ENCODE measurements around the gene TCL1B. TPM values are rescaled to one million over a fixed set of nuclear protein-coding genes. Genes with fewer than 3 reads are reported as not detected.
"Not testable (repeated sequence)": the region's sequence is repeated elsewhere in the genome, so short reads cannot be mapped to it uniquely, and the experiment has no call there.

The TCL1B gene
- total RNA-seq, 5 donors from 2014 or later (not counting 1 experiment from before 2014, with no cell fraction given): 0.21 to 2.0 (median 0.70) TPM; not detected in 1

GRCh38 chr14:95665530-95665929, 20.7 kb upstream of the TCL1B start:
- H3K9me3 ChIP-seq; H3K27ac Mint-ChIP-seq; H3K36me3 ChIP-seq (ENCODE audit: control insufficient read depth in 2 of 2, extremely low read depth in 1 of 2, insufficient read depth in 1 of 2, low read length in 1 of 2); H3K9me3 Mint-ChIP-seq; H3K36me3 Mint-ChIP-seq; H3K4me3 Mint-ChIP-seq; H3K4me1 ChIP-seq (ENCODE audit: control insufficient read depth in 1 of 2, extremely low read depth in 1 of 2, insufficient read depth in 2 of 2, low read length in 2 of 2); H3K4me3 ChIP-seq (ENCODE audit: control insufficient read depth in 1 of 2, extremely low read depth in 1 of 2, low read length in 1 of 2); ATAC-seq (replicated peaks in 1 of 4); DNase-seq; H3K27ac ChIP-seq (ENCODE audit: low read length); POLR2A ChIA-PET; H3K4me1 Mint-ChIP-seq: not testable (repeated sequence)
- H3K27me3 Mint-ChIP-seq: peaks cover 16% of the 10 kb centered on the region in 2 donors
- CTCF ChIA-PET: interaction anchor here in 1 of 2 donors (0.6 kb wide), 1 partner anchor 63 kb away, joined by 6 read pairs; no protein-coding TSS in a partner anchor
- peaks cover 0 to 29% of the 10 kb centered on the region in 2 experiments for H3K27me3 ChIP-seq (replicated peaks in 1 of 2; ENCODE audit: control insufficient read depth in 2 of 2, extremely low read depth in 1 of 2, insufficient read depth in 2 of 2, low read length in 1 of 2)
- no CpG with 5 or more reads among the region's 8 CpGs for WGBS (ENCODE audit: insufficient coverage)

GRCh38 chr14:95666450-95666849, 19.8 kb upstream of the TCL1B start:
- ChIA-PET CTCF (no interaction called here), POLR2A (no interaction called here)
- Histone ChIP-seq H3K4me3 (ENCODE audit: control insufficient read depth in 1 of 2, extremely low read depth in 1 of 2, low read length in 1 of 2) (no peak overlapping the region), H3K4me1 (ENCODE audit: control insufficient read depth in 1 of 2, extremely low read depth in 1 of 2, insufficient read depth in 2 of 2, low read length in 2 of 2) (no peaks in the 10 kb centered on the region), H3K27me3 (replicated peaks in 1 of 2; ENCODE audit: control insufficient read depth in 2 of 2, extremely low read depth in 1 of 2, insufficient read depth in 2 of 2, low read length in 1 of 2) (peaks cover 0 to 32% of the 10 kb centered on the region in 2 experiments), H3K9me3 (no peaks in the 10 kb centered on the region), H3K27ac (ENCODE audit: low read length) (no peak overlapping the region), H3K36me3 (ENCODE audit: control insufficient read depth in 2 of 2, extremely low read depth in 1 of 2, insufficient read depth in 1 of 2, low read length in 1 of 2) (no peaks in the 10 kb centered on the region)
- H3K27me3 Mint-ChIP-seq: peaks cover 12 to 16% of the 10 kb centered on the region in 2 donors
- DNase-seq (no peak), ATAC-seq (replicated peaks in 1 of 4) (no peak)
- peaks cover 1 to 10% (median 4%) of the 10 kb centered on the region in 3 donors for H3K4me1 Mint-ChIP-seq
- no peak overlapping the region for H3K4me3 Mint-ChIP-seq
- no peaks in the 10 kb centered on the region for H3K9me3 Mint-ChIP-seq
- H3K27ac Mint-ChIP-seq: no peak overlapping the region
- H3K36me3 Mint-ChIP-seq: no peaks in the 10 kb centered on the region
- WGBS (ENCODE audit: insufficient coverage): 89% methylated on average over 5 of the region's 5 CpGs

- Histone ChIP-seq H3K27ac (ENCODE audit: low read length) (no peak overlapping the region), H3K27me3 (replicated peaks in 1 of 2; ENCODE audit: control insufficient read depth in 2 of 2, extremely low read depth in 1 of 2, insufficient read depth in 2 of 2, low read length in 1 of 2) (peaks cover 0 to 32% of the 10 kb centered on the region in 2 experiments), H3K36me3 (ENCODE audit: control insufficient read depth in 2 of 2, extremely low read depth in 1 of 2, insufficient read depth in 1 of 2, low read length in 1 of 2) (no peaks in the 10 kb centered on the region), H3K4me3 (ENCODE audit: control insufficient read depth in 1 of 2, extremely low read depth in 1 of 2, low read length in 1 of 2) (no peak overlapping the region), H3K4me1 (ENCODE audit: control insufficient read depth in 1 of 2, extremely low read depth in 1 of 2, insufficient read depth in 2 of 2, low read length in 2 of 2) (no peaks in the 10 kb centered on the region), H3K9me3 (no peaks in the 10 kb centered on the region)
- CTCF ChIA-PET: no interaction called here
- Mint-ChIP-seq H3K27me3 (peaks cover 14 to 18% of the 10 kb centered on the region in 2 donors), H3K9me3 (no peaks in the 10 kb centered on the region), H3K4me3 (no peak overlapping the region), H3K4me1 (peaks cover 1 to 8% (median 4%) of the 10 kb centered on the region in 3 donors), H3K36me3 (no peaks in the 10 kb centered on the region), H3K27ac (no peak overlapping the region)
- DNase-seq (no peak), ATAC-seq (replicated peaks in 1 of 4) (no peak)
- POLR2A ChIA-PET: no interaction called here
- 13% methylated on average over 1 of the region's 3 CpGs for WGBS (ENCODE audit: insufficient coverage)
These were observed 19.0 kb upstream of the TCL1B start for GRCh38 chr14:95667249-95667693.

GRCh38 chr14:95668235-95668772, 17.9 kb upstream of the TCL1B start:
- Mint-ChIP-seq H3K36me3 (no peaks in the 10 kb centered on the region), H3K27ac (no peak overlapping the region), H3K4me3 (no peak overlapping the region), H3K9me3 (no peaks in the 10 kb centered on the region), H3K27me3 (peaks cover 14 to 18% of the 10 kb centered on the region in 2 donors), H3K4me1 (peaks cover 0 to 3% (median 0%) of the 10 kb centered on the region in 3 donors)
- no peak for DNase-seq
- POLR2A ChIA-PET: no interaction called here
- no peaks in the 10 kb centered on the region for H3K9me3 ChIP-seq
- peaks cover 0 to 38% of the 10 kb centered on the region in 2 experiments for H3K27me3 ChIP-seq (replicated peaks in 1 of 2; ENCODE audit: control insufficient read depth in 2 of 2, extremely low read depth in 1 of 2, insufficient read depth in 2 of 2, low read length in 1 of 2)
- no peak overlapping the region for H3K4me3 ChIP-seq (ENCODE audit: control insufficient read depth in 1 of 2, extremely low read depth in 1 of 2, low read length in 1 of 2)
- 85% methylated on average over 8 of the region's 10 CpGs for WGBS (ENCODE audit: insufficient coverage)
- H3K36me3 ChIP-seq (ENCODE audit: control insufficient read depth in 2 of 2, extremely low read depth in 1 of 2, insufficient read depth in 1 of 2, low read length in 1 of 2): no peaks in the 10 kb centered on the region
- CTCF ChIA-PET: no interaction called here
- no peaks in the 10 kb centered on the region for H3K4me1 ChIP-seq (ENCODE audit: control insufficient read depth in 1 of 2, extremely low read depth in 1 of 2, insufficient read depth in 2 of 2, low read length in 2 of 2)
- H3K27ac ChIP-seq (ENCODE audit: low read length): no peak overlapping the region
- no peak for ATAC-seq (replicated peaks in 1 of 4)

GRCh38 chr14:95674613-95675012, 11.6 kb upstream of the TCL1B start:
- Mint-ChIP-seq H3K4me1 (no peaks in the 10 kb centered on the region), H3K36me3 (no peaks in the 10 kb centered on the region), H3K27ac (no peak overlapping the region), H3K27me3 (peaks cover 36 to 40% of the 10 kb centered on the region in 2 donors), H3K4me3 (no peak overlapping the region), H3K9me3 (no peaks in the 10 kb centered on the region)
- Histone ChIP-seq H3K9me3 (no peaks in the 10 kb centered on the region), H3K4me1 (ENCODE audit: control insufficient read depth in 1 of 2, extremely low read depth in 1 of 2, insufficient read depth in 2 of 2, low read length in 2 of 2) (no peaks in the 10 kb centered on the region), H3K27ac (ENCODE audit: low read length) (no peak overlapping the region), H3K36me3 (ENCODE audit: control insufficient read depth in 2 of 2, extremely low read depth in 1 of 2, insufficient read depth in 1 of 2, low read length in 1 of 2) (no peaks in the 10 kb centered on the region), H3K4me3 (ENCODE audit: control insufficient read depth in 1 of 2, extremely low read depth in 1 of 2, low read length in 1 of 2) (no peak overlapping the region), H3K27me3 (replicated peaks in 1 of 2; ENCODE audit: control insufficient read depth in 2 of 2, extremely low read depth in 1 of 2, insufficient read depth in 2 of 2, low read length in 1 of 2) (peaks cover 0 to 30% of the 10 kb centered on the region in 2 experiments)
- ChIA-PET CTCF (no interaction called here), POLR2A (no interaction called here)
- no peak for ATAC-seq (replicated peaks in 1 of 4)
- 60% methylated on average over 1 of the region's 4 CpGs for WGBS (ENCODE audit: insufficient coverage)
- no peak for DNase-seq

GRCh38 chr14:95675486-95675885, 10.7 kb upstream of the TCL1B start:
- Histone ChIP-seq H3K27ac (ENCODE audit: low read length) (no peak overlapping the region), H3K36me3 (ENCODE audit: control insufficient read depth in 2 of 2, extremely low read depth in 1 of 2, insufficient read depth in 1 of 2, low read length in 1 of 2) (no peaks in the 10 kb centered on the region), H3K4me3 (ENCODE audit: control insufficient read depth in 1 of 2, extremely low read depth in 1 of 2, low read length in 1 of 2) (no peak overlapping the region), H3K9me3 (no peaks in the 10 kb centered on the region), H3K4me1 (ENCODE audit: control insufficient read depth in 1 of 2, extremely low read depth in 1 of 2, insufficient read depth in 2 of 2, low read length in 2 of 2) (no peaks in the 10 kb centered on the region), H3K27me3 (replicated peaks in 1 of 2; ENCODE audit: control insufficient read depth in 2 of 2, extremely low read depth in 1 of 2, insufficient read depth in 2 of 2, low read length in 1 of 2) (peaks cover 0 to 28% of the 10 kb centered on the region in 2 experiments)
- Mint-ChIP-seq H3K27ac (no peak overlapping the region), H3K36me3 (no peaks in the 10 kb centered on the region), H3K9me3 (no peaks in the 10 kb centered on the region), H3K4me1 (no peaks in the 10 kb centered on the region), H3K4me3 (no peak overlapping the region), H3K27me3 (peaks cover 34 to 39% of the 10 kb centered on the region in 2 donors)
- WGBS (ENCODE audit: insufficient coverage): 44% methylated on average over 1 of the region's 4 CpGs
- ATAC-seq (replicated peaks in 1 of 4) (no peak), DNase-seq (no peak)
- CTCF ChIA-PET: no interaction called here
- POLR2A ChIA-PET: no interaction called here
